Measurements from ENCODE around the gene TMEFF1.
"Not testable (repeated sequence)": the region's sequence is repeated elsewhere in the genome, so short reads cannot be mapped to it uniquely, and the experiment has no call there.

Gene TMEFF1

GRCh38 chr9:100489836-100490235, 16.9 kb downstream of the TMEFF1 start:
- no peak for DNase-seq (ENCODE audit: low read depth in 2 of 2)

GRCh38 chr9:100492952-100493351, 20.0 kb downstream of the TMEFF1 start:
- DNase-seq (ENCODE audit: low read depth in 2 of 2): no peak

GRCh38 chr9:100498592-100498991, 25.6 kb downstream of the TMEFF1 start:
- DNase-seq (ENCODE audit: low read depth in 2 of 2): no peak

GRCh38 chr9:100499460-100499859, 26.5 kb downstream of the TMEFF1 start:
- no peak for DNase-seq (ENCODE audit: low read depth in 2 of 2)

- no peak for DNase-seq (ENCODE audit: low read depth in 2 of 2)
These were observed 26.9 kb downstream of the TMEFF1 start for GRCh38 chr9:100499866-100500265.

GRCh38 chr9:100505564-100506159, 32.7 kb downstream of the TMEFF1 start:
- no peak for DNase-seq (ENCODE audit: low read depth in 2 of 2)

- DNase-seq (ENCODE audit: low read depth in 2 of 2): not testable (repeated sequence)
These were observed 34.4 kb downstream of the TMEFF1 start for GRCh38 chr9:100507350-100507749.

GRCh38 chr9:100511205-100511604, 38.3 kb downstream of the TMEFF1 start:
- DNase-seq (ENCODE audit: low read depth in 2 of 2): no peak

GRCh38 chr9:100515578-100516494, 42.9 kb downstream of the TMEFF1 start:
- DNase-seq (ENCODE audit: low read depth in 2 of 2): no peak

GRCh38 chr9:100521282-100521681, 48.3 kb downstream of the TMEFF1 start:
- DNase-seq (ENCODE audit: low read depth in 2 of 2): no peak

GRCh38 chr9:100525563-100525962, 52.6 kb downstream of the TMEFF1 start:
- DNase-seq (ENCODE audit: low read depth in 2 of 2): no peak

- not testable (repeated sequence) for DNase-seq (ENCODE audit: low read depth in 2 of 2)
These were observed 54.3 kb downstream of the TMEFF1 start for GRCh38 chr9:100527180-100527794.

- DNase-seq (ENCODE audit: low read depth in 2 of 2): no peak
These were observed 61.5 kb downstream of the TMEFF1 start for GRCh38 chr9:100534401-100534800.

- no peak for DNase-seq (ENCODE audit: low read depth in 2 of 2)
These were observed 67.4 kb downstream of the TMEFF1 start for GRCh38 chr9:100540327-100540726.

GRCh38 chr9:100549048-100549447, 76.1 kb downstream of the TMEFF1 start:
- DNase-seq (ENCODE audit: low read depth in 2 of 2): no peak

GRCh38 chr9:100554935-100555401, 82.0 kb downstream of the TMEFF1 start:
- DNase-seq (ENCODE audit: low read depth in 2 of 2): no peak

GRCh38 chr9:100555471-100555870, 82.5 kb downstream of the TMEFF1 start:
- no peak for DNase-seq (ENCODE audit: low read depth in 2 of 2)

- DNase-seq (ENCODE audit: low read depth in 2 of 2): no peak
These were observed 84.1 kb downstream of the TMEFF1 start for GRCh38 chr9:100557053-100557452.

- no peak for DNase-seq (ENCODE audit: low read depth in 2 of 2)
These were observed 88.3 kb downstream of the TMEFF1 start for GRCh38 chr9:100561256-100561655.

- DNase-seq (ENCODE audit: low read depth in 2 of 2): no peak
These were observed 94.9 kb downstream of the TMEFF1 start for GRCh38 chr9:100567856-100568255.

GRCh38 chr9:100573655-100574260, 100.8 kb downstream of the TMEFF1 start:
- no peak for DNase-seq (ENCODE audit: low read depth in 2 of 2)

GRCh38 chr9:100575006-100575405, 102.1 kb downstream of the TMEFF1 start:
- no peak for DNase-seq (ENCODE audit: low read depth in 2 of 2)

Measured in fibroblast of skin of left biceps (primary cell).